LNCaP clone FGC (cell line): Measurements from ENCODE around the gene KLHL29.

Experiments used
- DNase-seq: peaks from one replicate; pipeline ENCODE4 v3.0.0-alpha.2; 2011; ENCODE audit warnings: low read depth
- H3K4me3 ChIP-seq: 2 replicates; pipeline ENCODE4 v1.5.1; 2011; ENCODE audit warnings: mild to moderate bottlenecking, low read depth, low read length, control low read depth
- TF ChIP-seq, protein P1 (sequence below): IDR thresholded peaks from 2 replicates; pipeline ENCODE4 v1.5.1; 2012; ENCODE audit warnings: mild to moderate bottlenecking; ENCODE audit not compliant: control insufficient read depth, insufficient read depth; ENCODE audit errors: extremely low read depth

Gene KLHL29

GRCh38 chr2:23632386-23632785 is 247.4 kb downstream of the KLHL29 start:
- DNase-seq = no peak

GRCh38 chr2:23632831-23633395 is 247.9 kb downstream of the KLHL29 start:
- no peak overlapping the region for H3K4me3 ChIP-seq
- TF ChIP-seq, protein P1, sequence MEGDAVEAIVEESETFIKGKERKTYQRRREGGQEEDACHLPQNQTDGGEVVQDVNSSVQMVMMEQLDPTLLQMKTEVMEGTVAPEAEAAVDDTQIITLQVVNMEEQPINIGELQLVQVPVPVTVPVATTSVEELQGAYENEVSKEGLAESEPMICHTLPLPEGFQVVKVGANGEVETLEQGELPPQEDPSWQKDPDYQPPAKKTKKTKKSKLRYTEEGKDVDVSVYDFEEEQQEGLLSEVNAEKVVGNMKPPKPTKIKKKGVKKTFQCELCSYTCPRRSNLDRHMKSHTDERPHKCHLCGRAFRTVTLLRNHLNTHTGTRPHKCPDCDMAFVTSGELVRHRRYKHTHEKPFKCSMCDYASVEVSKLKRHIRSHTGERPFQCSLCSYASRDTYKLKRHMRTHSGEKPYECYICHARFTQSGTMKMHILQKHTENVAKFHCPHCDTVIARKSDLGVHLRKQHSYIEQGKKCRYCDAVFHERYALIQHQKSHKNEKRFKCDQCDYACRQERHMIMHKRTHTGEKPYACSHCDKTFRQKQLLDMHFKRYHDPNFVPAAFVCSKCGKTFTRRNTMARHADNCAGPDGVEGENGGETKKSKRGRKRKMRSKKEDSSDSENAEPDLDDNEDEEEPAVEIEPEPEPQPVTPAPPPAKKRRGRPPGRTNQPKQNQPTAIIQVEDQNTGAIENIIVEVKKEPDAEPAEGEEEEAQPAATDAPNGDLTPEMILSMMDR = no peak
- no peak for DNase-seq

More at GRCh38 chr2:23632386-23632785, 247.4 kb downstream of the KLHL29 start:
- no peak overlapping the region for H3K4me3 ChIP-seq
- TF ChIP-seq, protein P1 = no peak

GRCh38 chr2:23633966-23634365 is 249.0 kb downstream of the KLHL29 start:
- TF ChIP-seq, protein P1 = no peak
- no peak overlapping the region for H3K4me3 ChIP-seq
- no peak for DNase-seq

- H3K4me3 ChIP-seq = no peak overlapping the region
- TF ChIP-seq, protein P1 = no peak
- DNase-seq = no peak
These were observed 250.7 kb downstream of the KLHL29 start for GRCh38 chr2:23635442-23636340.

- DNase-seq = no peak
- TF ChIP-seq, protein P1 = peak; percentile 62
- no peak overlapping the region for H3K4me3 ChIP-seq
These were observed 251.4 kb downstream of the KLHL29 start for GRCh38 chr2:23636426-23636825.

- DNase-seq = no peak
- TF ChIP-seq, protein P1 = no peak
- H3K4me3 ChIP-seq = no peak overlapping the region
These were observed 252.2 kb downstream of the KLHL29 start for GRCh38 chr2:23637011-23637778.
